Measurements from ENCODE around the gene CHRND.

DNA sequence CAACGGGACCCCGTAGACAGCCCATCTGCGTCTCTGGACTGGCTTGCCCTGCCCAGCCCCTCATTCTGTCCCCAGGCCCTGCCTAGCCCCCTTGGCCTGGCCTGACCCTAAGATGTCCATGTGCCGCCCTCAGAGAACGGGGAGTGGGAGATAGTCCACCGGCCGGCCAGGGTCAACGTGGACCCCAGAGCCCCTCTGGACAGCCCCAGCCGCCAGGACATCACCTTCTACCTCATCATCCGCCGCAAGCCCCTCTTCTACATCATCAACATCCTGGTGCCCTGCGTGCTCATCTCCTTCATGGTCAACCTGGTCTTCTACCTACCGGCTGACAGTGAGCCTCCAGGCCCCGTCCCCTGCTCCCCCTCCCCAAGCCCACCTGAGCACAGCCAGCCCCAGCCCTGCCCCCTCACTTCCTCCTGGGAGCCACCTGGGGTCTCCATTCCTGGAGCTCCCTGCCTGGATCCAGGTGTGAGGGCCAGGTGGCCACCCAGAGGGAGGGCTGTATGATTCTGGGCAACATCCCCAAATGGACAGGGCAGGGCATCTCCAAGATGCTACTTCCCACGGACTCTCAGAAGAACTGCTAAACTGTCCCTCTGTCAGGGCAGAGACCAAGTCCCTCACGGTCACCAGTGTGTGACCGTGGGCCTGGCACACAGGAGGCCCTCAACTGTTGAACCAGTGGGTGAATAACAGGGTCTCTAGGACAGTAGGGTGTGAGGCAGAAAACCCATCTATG lies 4.0 kb downstream of the CHRND start:
- TF ChIP-seq, protein P1, sequence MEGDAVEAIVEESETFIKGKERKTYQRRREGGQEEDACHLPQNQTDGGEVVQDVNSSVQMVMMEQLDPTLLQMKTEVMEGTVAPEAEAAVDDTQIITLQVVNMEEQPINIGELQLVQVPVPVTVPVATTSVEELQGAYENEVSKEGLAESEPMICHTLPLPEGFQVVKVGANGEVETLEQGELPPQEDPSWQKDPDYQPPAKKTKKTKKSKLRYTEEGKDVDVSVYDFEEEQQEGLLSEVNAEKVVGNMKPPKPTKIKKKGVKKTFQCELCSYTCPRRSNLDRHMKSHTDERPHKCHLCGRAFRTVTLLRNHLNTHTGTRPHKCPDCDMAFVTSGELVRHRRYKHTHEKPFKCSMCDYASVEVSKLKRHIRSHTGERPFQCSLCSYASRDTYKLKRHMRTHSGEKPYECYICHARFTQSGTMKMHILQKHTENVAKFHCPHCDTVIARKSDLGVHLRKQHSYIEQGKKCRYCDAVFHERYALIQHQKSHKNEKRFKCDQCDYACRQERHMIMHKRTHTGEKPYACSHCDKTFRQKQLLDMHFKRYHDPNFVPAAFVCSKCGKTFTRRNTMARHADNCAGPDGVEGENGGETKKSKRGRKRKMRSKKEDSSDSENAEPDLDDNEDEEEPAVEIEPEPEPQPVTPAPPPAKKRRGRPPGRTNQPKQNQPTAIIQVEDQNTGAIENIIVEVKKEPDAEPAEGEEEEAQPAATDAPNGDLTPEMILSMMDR (IDR thresholded peaks at IDR 0.05) = no peak
- TF ChIP-seq POLR2A (IDR thresholded peaks at IDR 0.05) = no peak
